GM19099 (cell line): ENCODE results near the gene METTL13.

Experiments used
- POLR2A ChIP-seq: IDR thresholded peaks from 3 replicates; pipeline ENCODE4 v1.6.1; 2011; ENCODE audit warnings: low read depth; ENCODE audit not compliant: insufficient read length; ENCODE audit errors: extremely low read depth

The METTL13 gene

GRCh38 chr1:171809834-171810233, 28.4 kb downstream of the METTL13 start:
- no peak for TF ChIP-seq POLR2A

GRCh38 chr1:171811672-171812071, 30.2 kb downstream of the METTL13 start:
- no peak for TF ChIP-seq POLR2A

- no peak for TF ChIP-seq POLR2A
Measured at GRCh38 chr1:171814692-171815091, 33.2 kb downstream of the METTL13 start.

GRCh38 chr1:171816300-171816901, 34.9 kb downstream of the METTL13 start:
- TF ChIP-seq POLR2A, result no peak

- TF ChIP-seq POLR2A, result no peak
Measured at GRCh38 chr1:171817511-171818265, 36.2 kb downstream of the METTL13 start.

DNA sequence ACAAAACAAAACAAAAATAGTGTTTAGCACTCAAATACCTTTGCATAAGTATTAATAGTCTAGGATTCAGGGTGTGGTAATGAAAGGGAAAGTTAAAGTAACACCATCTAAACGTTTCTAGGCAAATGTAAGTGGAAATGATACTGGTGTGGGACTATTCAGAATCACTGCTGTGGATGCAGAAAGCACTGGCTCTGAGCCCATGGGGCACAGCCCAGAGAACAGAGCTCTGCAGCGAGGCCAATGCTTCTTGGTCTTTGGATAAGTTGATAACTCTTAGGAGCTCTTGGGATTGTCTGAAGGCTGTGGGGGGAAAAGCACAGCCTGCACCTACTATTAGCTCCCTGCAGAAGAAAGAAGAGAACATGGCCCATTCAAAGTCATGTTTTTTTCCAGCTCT, 38.5 kb downstream of the METTL13 start:
- TF ChIP-seq POLR2A, result no peak

GRCh38 chr1:171826973-171827372, 45.5 kb downstream of the METTL13 start:
- TF ChIP-seq POLR2A, result no peak

DNA sequence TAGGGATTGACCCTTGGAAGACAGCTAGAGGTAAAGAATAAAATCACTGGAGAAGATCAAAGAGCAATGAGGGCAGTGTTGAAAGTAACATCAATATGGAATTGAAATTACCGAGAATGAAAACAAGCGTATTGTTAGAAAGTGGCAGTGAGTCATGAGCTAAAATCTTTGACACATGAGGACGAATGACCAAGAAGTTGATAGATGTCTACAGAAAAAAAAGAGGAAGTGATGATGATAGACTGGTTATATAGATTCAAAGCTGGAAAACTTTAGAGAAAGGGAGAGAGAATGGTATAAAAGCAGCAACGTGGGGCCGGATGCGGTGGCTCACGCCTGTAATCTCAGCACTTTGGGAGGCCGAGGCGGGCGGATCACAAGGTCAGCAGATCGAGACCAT, 47.3 kb downstream of the METTL13 start:
- no peak for TF ChIP-seq POLR2A

DNA sequence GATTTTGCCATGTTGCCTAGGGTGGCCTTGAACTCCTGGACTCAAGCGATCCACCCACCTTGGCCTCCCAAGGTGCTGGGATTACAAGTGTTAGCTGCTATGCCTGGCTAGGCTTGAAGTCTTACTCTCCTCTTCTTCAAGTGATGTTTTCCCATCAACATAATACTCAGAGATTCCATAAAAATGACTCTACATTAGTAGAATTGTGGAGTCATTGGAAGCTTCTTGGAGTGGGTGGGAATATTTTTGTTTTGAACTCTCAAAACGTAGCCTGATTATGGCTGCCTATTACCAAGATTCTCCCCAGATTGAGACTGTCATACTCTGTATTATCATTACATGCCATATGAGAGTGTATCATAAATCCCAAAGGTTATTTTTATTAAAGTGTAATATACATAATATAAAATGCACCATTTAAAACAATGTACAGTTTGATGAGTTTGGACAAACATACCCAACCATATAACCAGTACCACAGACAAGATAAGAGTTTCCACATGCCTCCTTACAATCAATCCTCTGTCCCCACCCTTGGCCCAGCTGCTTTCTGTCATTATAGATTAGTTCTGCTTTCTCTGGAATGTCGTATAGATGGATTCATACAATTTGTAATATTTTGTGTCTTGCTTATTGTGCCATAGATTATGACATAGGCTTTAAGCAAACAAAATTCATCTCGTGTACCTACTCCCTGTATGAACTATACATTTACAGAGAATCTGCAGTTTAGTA, 51.8 kb downstream of the METTL13 start:
- TF ChIP-seq POLR2A, result no peak

- no peak for TF ChIP-seq POLR2A
Measured at GRCh38 chr1:171834821-171835220, 53.4 kb downstream of the METTL13 start.

- TF ChIP-seq POLR2A, result no peak
Measured at GRCh38 chr1:171835891-171836290, 54.4 kb downstream of the METTL13 start.

DNA sequence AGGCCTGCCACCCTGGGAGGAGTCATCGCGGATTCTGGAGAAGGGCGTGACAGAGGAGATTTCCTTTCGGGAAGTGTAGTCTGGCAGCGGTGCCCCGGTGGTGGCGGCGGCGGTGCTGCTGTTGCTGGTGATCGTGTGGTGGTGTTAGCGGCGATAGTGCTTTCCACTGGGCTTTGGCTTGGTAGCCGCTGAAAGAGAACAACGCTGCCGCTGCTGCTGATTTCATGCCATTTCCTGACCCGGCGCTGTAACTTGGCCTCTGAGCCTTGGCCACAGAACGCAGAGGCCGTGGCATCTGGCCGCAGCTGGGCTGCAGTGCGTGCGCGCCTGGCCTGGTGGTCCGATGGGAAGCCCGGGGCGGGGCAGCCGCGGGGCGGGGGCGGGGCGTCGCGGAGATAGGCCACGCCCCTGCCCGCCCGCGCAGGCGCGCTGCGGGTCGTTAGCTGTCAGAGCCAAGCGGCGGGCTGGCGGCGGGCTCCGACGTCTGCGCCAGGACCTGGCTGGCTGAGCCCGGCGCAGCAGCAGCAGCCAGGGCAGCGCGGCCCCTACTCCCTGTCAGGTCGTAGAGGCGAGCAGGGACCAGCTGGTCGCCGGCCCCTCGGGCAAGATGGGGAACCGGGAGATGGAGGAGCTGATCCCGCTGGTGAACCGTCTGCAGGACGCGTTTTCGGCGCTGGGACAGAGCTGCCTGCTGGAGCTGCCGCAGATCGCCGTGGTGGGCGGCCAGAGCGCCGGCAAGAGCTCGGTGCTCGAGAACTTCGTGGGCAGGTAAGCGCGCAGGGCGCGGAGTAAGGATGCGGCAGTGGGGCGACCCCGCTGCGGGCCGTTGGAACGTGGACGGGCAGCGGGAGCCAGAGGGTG, 59.8 kb downstream of the METTL13 start, which contains the start of gene DNM3:
TSS of gene DNM3 (plus strand) at position 449 of the 861 bp plus-strand sequence. CDS start at position 608, 159 bp downstream.
- no peak for TF ChIP-seq POLR2A

DNA sequence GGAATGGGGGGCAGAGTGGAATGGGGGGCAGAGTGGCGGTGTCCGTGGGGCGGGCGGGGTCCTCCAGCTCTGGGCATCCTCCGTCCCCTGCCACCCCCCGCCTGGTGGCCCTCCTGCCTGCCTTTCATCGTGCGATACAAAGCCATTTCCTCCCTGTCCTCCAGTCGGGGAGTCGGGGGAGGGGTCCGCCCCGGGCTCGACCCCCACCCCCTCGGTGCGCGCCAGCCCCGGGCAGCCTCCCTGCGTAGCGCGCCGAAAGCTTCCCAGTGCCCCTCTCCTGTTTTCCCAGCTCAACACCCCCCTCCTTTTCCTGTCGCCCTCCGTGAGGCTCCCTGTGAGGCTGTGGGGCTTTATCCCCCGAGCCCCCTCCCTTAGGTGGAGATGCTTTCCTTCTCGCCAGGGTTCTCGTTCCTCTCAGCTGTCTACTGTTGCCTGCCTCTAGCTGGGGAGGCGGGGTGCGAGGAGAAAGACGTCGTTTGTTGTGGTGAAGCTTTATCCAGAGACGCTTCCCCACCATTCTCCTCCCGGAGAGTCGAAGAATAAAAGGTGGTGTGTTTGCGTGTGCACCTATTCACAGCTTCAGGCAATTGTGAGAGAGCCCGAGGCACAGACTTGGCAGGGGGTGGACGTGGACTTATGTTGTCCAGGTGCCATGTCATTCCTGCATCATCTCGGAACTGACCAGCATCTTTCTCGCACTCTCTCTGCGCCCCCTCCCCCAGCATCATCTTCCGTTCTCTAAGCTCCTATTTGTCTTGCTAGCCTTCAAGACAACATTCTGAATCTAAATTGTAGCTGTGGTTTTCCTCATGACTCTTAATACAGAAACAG, 60.7 kb downstream of the METTL13 start:
- no peak for TF ChIP-seq POLR2A

DNA sequence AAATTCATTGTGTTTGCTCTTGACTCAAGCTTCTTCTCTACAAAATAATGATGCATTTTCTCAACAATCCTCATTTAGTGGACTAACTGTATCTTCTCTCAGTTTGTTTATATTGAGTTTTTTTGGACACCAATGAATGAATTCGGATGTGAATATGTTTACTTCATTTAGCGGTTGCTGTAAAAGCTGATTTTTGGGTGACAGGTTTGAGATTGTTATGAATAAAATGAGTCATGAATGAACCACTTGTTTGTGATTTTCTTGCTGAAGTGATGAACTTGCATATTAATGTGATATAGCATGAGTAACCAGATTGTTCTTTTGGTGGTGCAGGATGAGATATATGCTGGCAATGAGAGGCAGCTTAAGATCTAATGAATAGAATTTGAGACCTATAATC, 62.9 kb downstream of the METTL13 start:
- no peak for TF ChIP-seq POLR2A
